ENCODE measurements around the gene CTSA.

Gene CTSA

GRCh38 chr20:45944151-45944964, 53.2 kb downstream of the CTSA start:
- DNase-seq = no peak

GRCh38 chr20:45944965-45945677, 54.0 kb downstream of the CTSA start:
- no peak for DNase-seq

GRCh38 chr20:45945678-45946148, 54.6 kb downstream of the CTSA start:
- no peak for DNase-seq

GRCh38 chr20:45946149-45946970, 55.2 kb downstream of the CTSA start:
- DNase-seq = no peak

- no peak for DNase-seq
Observed at GRCh38 chr20:45947110-45947866, 56.2 kb downstream of the CTSA start.

GRCh38 chr20:45948261-45948733, 57.2 kb downstream of the CTSA start:
- no peak for DNase-seq

Data from activated CD4-positive, alpha-beta T cell treated with anti-CD3 and anti-CD28 coated beads, Interleukin-2, amount 50 U/mL, for 1 hour (primary cell).